HG03196 (cell line): Measurements from ENCODE around the gene ARMH2.

Experiments used
- ATAC-seq: cut with Tn5 transposase; IDR thresholded peaks from one replicate; pipeline ENCODE4 v1.9.1; 2021; ENCODE audit not compliant: unreplicated experiment

The ARMH2 gene

GRCh38 chr6:24821860-24822444 is 23.2 kb upstream of the ARMH2 start:
- ATAC-seq, result no peak

- no peak for ATAC-seq
Observed at GRCh38 chr6:24818346-24818745, 19.6 kb upstream of the ARMH2 start.

- no peak for ATAC-seq
Observed at GRCh38 chr6:24809728-24810127, 11.0 kb upstream of the ARMH2 start.

GRCh38 chr6:24807584-24807983 is 8.9 kb upstream of the ARMH2 start:
- ATAC-seq, result no peak

- no peak for ATAC-seq
Observed at GRCh38 chr6:24802271-24803059, 3.7 kb upstream of the ARMH2 start.

GRCh38 chr6:24799541-24799915 is 811 bp upstream of the ARMH2 start:
- ATAC-seq, result no peak

- ATAC-seq, result no peak
Observed at GRCh38 chr6:24797596-24798216, 1.0 kb downstream of the ARMH2 start.

- ATAC-seq, result no peak
Observed at GRCh38 chr6:24796616-24797290, 2.0 kb downstream of the ARMH2 start.

- no peak for ATAC-seq
Observed at GRCh38 chr6:24795106-24795505, 3.6 kb downstream of the ARMH2 start.

- ATAC-seq, result no peak
Observed at GRCh38 chr6:24788031-24788665, 10.6 kb downstream of the ARMH2 start.

GRCh38 chr6:24780206-24780605 is 18.5 kb downstream of the ARMH2 start:
- ATAC-seq, result no peak

GRCh38 chr6:24779416-24780016 is 19.2 kb downstream of the ARMH2 start:
- no peak for ATAC-seq

- no peak for ATAC-seq
Observed at GRCh38 chr6:24778878-24779277, 19.8 kb downstream of the ARMH2 start.

GRCh38 chr6:24778121-24778520 is 20.6 kb downstream of the ARMH2 start:
- no peak for ATAC-seq

- ATAC-seq, result no peak
Observed at GRCh38 chr6:24777227-24777626, 21.5 kb downstream of the ARMH2 start.

GRCh38 chr6:24775520-24776058 is 23.1 kb downstream of the ARMH2 start:
- ATAC-seq, result no peak

- peak; percentile 93 for ATAC-seq
Observed at GRCh38 chr6:24774696-24775519, 23.8 kb downstream of the ARMH2 start, which contains the start of gene GMNN. Gene GMNN, plus strand, starts transcription at chr6:24774937. Its CDS starts 2,310 bp downstream, at chr6:24777247.

- no peak for ATAC-seq
Observed at GRCh38 chr6:24768361-24768760, 30.4 kb downstream of the ARMH2 start.

- peak; percentile 59 for ATAC-seq
Observed at GRCh38 chr6:24766680-24767462, 31.8 kb downstream of the ARMH2 start.
